SU-DHL-6 (cell line): ENCODE results near the gene LGR4.
"Not testable (repeated sequence)": the region's sequence is repeated elsewhere in the genome, so short reads cannot be mapped to it uniquely, and the experiment has no call there.

Experiments
- H2AFZ ChIP-seq: fragments of 200-600 bp; sonication (generic); 2 replicates; pipeline ENCODE4 v1.6.1; 2014; ENCODE audit warnings: low read depth, mild to moderate bottlenecking, moderate library complexity, mixed read lengths, antibody characterized with exemption, low read length; ENCODE audit not compliant: severe bottlenecking
- H3F3A ChIP-seq: fragments of 200-600 bp; shearing (Covaris generic); 2 replicates; pipeline ENCODE4 v1.6.0; 2016; ENCODE audit warnings: antibody characterized with exemption, mild to moderate bottlenecking; ENCODE audit not compliant: insufficient read depth
- H3K27ac ChIP-seq: fragments of 200-600 bp; sonication (generic); 2 replicates; pipeline ENCODE4 v1.5.1; 2016; ENCODE audit warnings: low read depth, mild to moderate bottlenecking, low read length, moderate library complexity, mixed read lengths
- H3K27me3 ChIP-seq: fragments of 200-600 bp; sonication (generic), shearing (Covaris generic); 2 replicates; pipeline ENCODE4 v1.6.0; 2014; ENCODE audit warnings: mild to moderate bottlenecking, low read length
- H3K36me3 ChIP-seq: fragments of 200-600 bp; sonication (generic); 2 replicates; pipeline ENCODE4 v1.6.1; 2014; ENCODE audit warnings: mild to moderate bottlenecking, low read length, mixed read lengths
- H3K4me2 ChIP-seq: fragments of 300-600, 200-600 bp; shearing (Covaris generic), sonication (generic); 2 replicates; pipeline ENCODE4 v1.6.0; 2014; ENCODE audit warnings: low read length, low read depth, mild to moderate bottlenecking; ENCODE audit not compliant: poor library complexity, severe bottlenecking
- H3K4me3 ChIP-seq: fragments of 200-600 bp; sonication (generic); 2 replicates; pipeline ENCODE4 v1.5.1; 2014; ENCODE audit warnings: antibody characterized with exemption, low read length, mild to moderate bottlenecking, mixed read lengths; ENCODE audit not compliant: insufficient read depth, poor library complexity, severe bottlenecking
- H3K79me2 ChIP-seq: fragments of 200-600 bp; sonication (generic); 2 replicates; pipeline ENCODE4 v1.6.1; 2014; ENCODE audit warnings: mild to moderate bottlenecking, low read length, moderate library complexity; ENCODE audit not compliant: insufficient read depth
- H3K9ac ChIP-seq: fragments of 200-600 bp; sonication (generic); 2 replicates; pipeline ENCODE4 v1.7.0; 2014; ENCODE audit warnings: mild to moderate bottlenecking, low read length
- H3K9me2 ChIP-seq: fragments of 200-600 bp; sonication (generic); replicated peaks from 2 replicates; pipeline ENCODE4 v1.6.1; 2014; ENCODE audit warnings: low read length; ENCODE audit not compliant: insufficient read depth
- H3K9me3 ChIP-seq: fragments of 200-600 bp; sonication (generic); 2 replicates; pipeline ENCODE4 v1.6.1; 2014; ENCODE audit warnings: low read length, mixed read lengths; ENCODE audit not compliant: insufficient read depth
- H4K20me1 ChIP-seq: fragments of 200-600 bp; sonication (generic); 2 replicates; pipeline ENCODE4 v1.6.1; 2014; ENCODE audit warnings: low read depth, mild to moderate bottlenecking, antibody characterized with exemption, low read length, moderate library complexity, mixed read lengths
- EZH2phosphoT487 ChIP-seq: fragments of 200-600 bp; sonication (generic), shearing (Covaris generic); conservative IDR thresholded peaks from 2 replicates; pipeline ENCODE4 v1.6.1; 2018; ENCODE audit warnings: mild to moderate bottlenecking, antibody characterized with exemption, low read length, moderate library complexity, mixed read lengths
- TF ChIP-seq, protein P1 (sequence below): fragments of 200-600 bp; sonication (generic); IDR thresholded peaks from one replicate; pipeline ENCODE4 v1.5.1; 2017; ENCODE audit warnings: antibody characterized with exemption, mild to moderate bottlenecking, low read length, moderate library complexity; ENCODE audit not compliant: insufficient read depth, poor library complexity, severe bottlenecking

The LGR4 gene

DNA sequence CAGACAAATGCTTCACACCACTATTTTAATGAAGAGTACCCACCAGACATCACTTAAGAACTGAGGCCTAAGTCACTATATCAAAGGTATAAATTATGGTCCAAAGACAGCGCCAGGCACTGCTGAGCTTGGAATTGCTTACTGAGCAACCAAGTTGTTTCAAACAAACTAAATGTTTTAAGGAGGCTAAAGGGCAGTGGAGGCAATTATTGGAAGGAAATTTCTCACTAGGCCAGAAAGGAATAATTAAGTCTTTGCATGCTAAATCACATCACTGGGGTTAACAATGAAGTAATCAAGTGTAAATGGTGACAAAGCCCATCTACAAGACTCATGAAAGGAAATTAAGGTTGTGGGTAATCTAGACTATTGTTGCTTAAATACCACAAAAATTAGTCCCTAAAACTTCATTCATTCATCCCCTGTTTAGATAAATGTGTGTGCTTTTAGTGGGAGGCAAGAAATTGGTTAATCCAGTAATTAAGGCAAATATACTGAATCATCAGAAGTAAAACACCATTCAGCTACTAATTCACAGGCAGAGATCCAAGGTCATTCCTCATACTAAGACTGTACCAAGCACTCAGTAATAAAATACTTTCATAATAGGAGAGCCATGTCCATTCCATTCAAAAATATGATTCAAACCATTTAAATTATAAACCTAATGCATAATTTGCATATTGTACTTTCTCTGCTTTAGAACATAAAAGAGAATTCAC is 21.2 kb downstream of the LGR4 start:
- TF ChIP-seq EZH2phosphoT487, result no peak
- TF ChIP-seq, protein P1, sequence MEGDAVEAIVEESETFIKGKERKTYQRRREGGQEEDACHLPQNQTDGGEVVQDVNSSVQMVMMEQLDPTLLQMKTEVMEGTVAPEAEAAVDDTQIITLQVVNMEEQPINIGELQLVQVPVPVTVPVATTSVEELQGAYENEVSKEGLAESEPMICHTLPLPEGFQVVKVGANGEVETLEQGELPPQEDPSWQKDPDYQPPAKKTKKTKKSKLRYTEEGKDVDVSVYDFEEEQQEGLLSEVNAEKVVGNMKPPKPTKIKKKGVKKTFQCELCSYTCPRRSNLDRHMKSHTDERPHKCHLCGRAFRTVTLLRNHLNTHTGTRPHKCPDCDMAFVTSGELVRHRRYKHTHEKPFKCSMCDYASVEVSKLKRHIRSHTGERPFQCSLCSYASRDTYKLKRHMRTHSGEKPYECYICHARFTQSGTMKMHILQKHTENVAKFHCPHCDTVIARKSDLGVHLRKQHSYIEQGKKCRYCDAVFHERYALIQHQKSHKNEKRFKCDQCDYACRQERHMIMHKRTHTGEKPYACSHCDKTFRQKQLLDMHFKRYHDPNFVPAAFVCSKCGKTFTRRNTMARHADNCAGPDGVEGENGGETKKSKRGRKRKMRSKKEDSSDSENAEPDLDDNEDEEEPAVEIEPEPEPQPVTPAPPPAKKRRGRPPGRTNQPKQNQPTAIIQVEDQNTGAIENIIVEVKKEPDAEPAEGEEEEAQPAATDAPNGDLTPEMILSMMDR, result no peak
- Histone ChIP-seq H3K4me3 (no peak overlapping the region), H3K36me3 (no peaks in the 10 kb centered on the region), H3K79me2 (no peaks in the 10 kb centered on the region), H3K9me2 (no peaks in the 10 kb centered on the region), H3K27me3 (0 out of 2 replicates have a peak, but pooled peaks cover 5% of the 10 kb centered on the region), H2AFZ (no peak overlapping the region), H3K4me2 (no peak overlapping the region), H3K9ac (no peak overlapping the region), H3K27ac (no peak overlapping the region), H3F3A (no peaks in the 10 kb centered on the region), H4K20me1 (no peaks in the 10 kb centered on the region), H3K9me3 (no peaks in the 10 kb centered on the region)

DNA sequence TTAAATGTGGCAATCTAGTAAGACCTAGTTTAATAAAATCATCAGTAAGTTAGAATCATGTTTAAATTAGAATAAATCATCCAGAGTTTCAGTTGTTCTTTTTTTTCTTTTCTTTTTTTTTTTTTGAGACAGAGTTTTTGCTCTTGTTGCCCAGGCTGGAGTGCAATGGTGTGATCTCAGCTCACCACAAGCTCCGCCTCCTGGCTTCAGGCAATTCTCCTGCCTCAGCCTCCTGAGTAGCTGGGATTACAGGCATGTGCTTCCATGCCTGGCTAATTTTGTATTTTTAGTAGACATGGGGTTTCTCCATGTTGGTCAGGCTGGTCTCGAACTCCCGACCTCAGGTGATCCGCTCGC is 24.4 kb downstream of the LGR4 start:
- not testable (repeated sequence) for H3K79me2 ChIP-seq, H3K27ac ChIP-seq

DNA sequence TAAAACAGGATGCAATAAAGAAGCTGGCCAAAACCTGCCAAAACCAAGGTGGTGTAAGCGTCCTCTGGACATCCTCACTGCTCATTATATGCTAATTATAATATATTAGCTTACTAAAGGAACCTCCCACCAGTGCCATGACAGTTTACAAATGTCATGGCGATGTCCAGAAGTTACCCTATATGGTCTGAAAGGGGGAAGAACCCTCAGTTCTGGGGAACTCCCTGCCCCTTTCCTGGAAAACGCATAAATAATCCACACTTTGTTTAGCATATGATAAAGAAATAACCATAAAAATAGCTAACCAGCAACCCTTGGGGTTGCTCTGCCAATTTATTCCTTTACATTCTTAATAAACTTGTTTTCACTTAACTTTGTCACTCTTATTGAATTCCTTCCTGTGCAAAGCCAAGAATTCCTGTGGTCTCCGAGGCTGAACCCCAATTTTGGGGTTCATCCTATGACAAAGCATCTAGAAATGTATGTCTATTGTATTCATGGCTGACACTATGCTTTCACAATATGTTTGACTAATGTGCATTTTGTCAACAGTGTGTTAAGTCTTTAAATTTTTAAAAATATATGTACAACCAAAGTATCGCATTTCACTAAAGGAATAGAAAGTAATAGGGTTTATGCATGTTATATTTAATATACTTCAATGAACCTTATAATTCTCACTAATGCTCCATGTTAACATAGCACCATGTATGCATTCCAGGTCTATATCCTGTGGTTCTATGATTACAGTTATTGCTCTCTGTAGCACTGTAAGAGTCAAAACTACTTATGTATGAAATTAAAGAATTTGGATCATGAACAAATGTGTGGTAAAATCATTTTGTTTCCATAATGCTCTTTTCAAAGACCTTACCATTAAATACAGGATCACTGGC is 25.1 kb downstream of the LGR4 start:
- Histone ChIP-seq H3K79me2 (no peaks in the 10 kb centered on the region), H3K27ac (no peak overlapping the region), H3K9me2 (no peaks in the 10 kb centered on the region), H3K4me2 (no peak overlapping the region), H3F3A (no peaks in the 10 kb centered on the region), H2AFZ (no peak overlapping the region), H3K4me3 (no peak overlapping the region), H4K20me1 (no peaks in the 10 kb centered on the region), H3K9me3 (no peaks in the 10 kb centered on the region), H3K36me3 (no peaks in the 10 kb centered on the region), H3K9ac (no peak overlapping the region), H3K27me3 (no peaks in the 10 kb centered on the region)
- no peak for TF ChIP-seq EZH2phosphoT487
- TF ChIP-seq, protein P1, result no peak

More for the DNA sequence above, 24.4 kb downstream of the LGR4 start:
- H3K4me2 ChIP-seq, H3F3A ChIP-seq, H4K20me1 ChIP-seq, H3K9me3 ChIP-seq, H3K9ac ChIP-seq, H3K36me3 ChIP-seq, H3K9me2 ChIP-seq, H3K4me3 ChIP-seq, H2AFZ ChIP-seq, H3K27me3 ChIP-seq: not testable (repeated sequence)

DNA sequence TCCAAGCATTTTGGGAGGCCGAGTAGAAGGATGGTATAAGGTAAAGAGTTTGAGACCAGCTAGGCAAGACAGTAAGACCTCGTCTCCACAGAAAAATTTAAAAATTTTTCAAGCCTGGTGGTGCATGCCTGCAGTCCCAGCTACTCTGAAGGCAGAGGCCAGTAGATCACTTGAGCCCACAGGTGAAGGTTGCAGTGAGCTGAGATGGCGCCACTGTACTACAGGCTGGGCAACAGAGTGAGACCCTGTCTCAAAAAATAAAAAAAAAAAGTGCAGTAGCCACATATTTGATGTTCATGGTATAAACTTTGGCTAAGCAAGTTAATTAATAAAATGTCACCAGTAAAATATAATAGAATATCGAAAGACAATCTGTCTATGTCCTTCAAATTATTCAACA is 27.0 kb downstream of the LGR4 start:
- Histone ChIP-seq H3K9ac (no peak overlapping the region), H3K4me2 (no peak overlapping the region), H3K27ac (no peak overlapping the region), H3K4me3 (no peak overlapping the region), H3K9me2 (no peaks in the 10 kb centered on the region), H3F3A (no peaks in the 10 kb centered on the region), H4K20me1 (no peaks in the 10 kb centered on the region), H3K36me3 (no peaks in the 10 kb centered on the region), H3K9me3 (no peaks in the 10 kb centered on the region), H3K27me3 (no peaks in the 10 kb centered on the region), H2AFZ (no peak overlapping the region), H3K79me2 (no peaks in the 10 kb centered on the region)
- TF ChIP-seq, protein P1, result no peak
- no peak for TF ChIP-seq EZH2phosphoT487
